Glutamatergic neuron (in vitro differentiated cells): ENCODE results near the gene SIX5. TPM values are rescaled to one million over a fixed set of nuclear protein-coding genes. Genes with fewer than 3 reads are reported as not detected.

Source experiments
- DNase-seq: peaks from one replicate; pipeline ENCODE4 v3.0.0; 2022
- H3K27ac Mint-ChIP-seq: one replicate; pipeline ENCODE4 v1.8.0; 2020; ENCODE audit warnings: mild to moderate bottlenecking, mixed read lengths, inconsistent platforms; ENCODE audit not compliant: unreplicated experiment
- H3K27me3 Mint-ChIP-seq: one replicate; pipeline ENCODE4 v1.8.0; 2020; ENCODE audit warnings: mild to moderate bottlenecking, moderate library complexity, mixed read lengths, inconsistent platforms; ENCODE audit not compliant: unreplicated experiment
- H3K36me3 Mint-ChIP-seq: one replicate; pipeline ENCODE4 v1.8.0; 2020; ENCODE audit warnings: mild to moderate bottlenecking, mixed read lengths, inconsistent platforms; ENCODE audit not compliant: unreplicated experiment
- H3K4me1 Mint-ChIP-seq: one replicate; pipeline ENCODE4 v1.8.0; 2020; ENCODE audit warnings: mild to moderate bottlenecking, low read depth, mixed read lengths, inconsistent platforms; ENCODE audit not compliant: unreplicated experiment
- H3K4me3 Mint-ChIP-seq: one replicate; pipeline ENCODE4 v1.8.0; 2020; ENCODE audit warnings: mild to moderate bottlenecking, mixed read lengths, inconsistent platforms; ENCODE audit not compliant: unreplicated experiment
- H3K9me3 Mint-ChIP-seq: one replicate; pipeline ENCODE4 v1.8.0; 2020; ENCODE audit warnings: mild to moderate bottlenecking, moderate library complexity, mixed read lengths, inconsistent platforms; ENCODE audit not compliant: unreplicated experiment
- total RNA-seq: library from RNA; stranded (reverse); fragmentation: NEBNext Ultra II Directional; extraction: Animal tissue kit (Norgen Biotek cat#: 25700); gene quantifications from one replicate; pipeline ENCODE4 v1.2.1, GENCODE V29; 2021; ENCODE audit not compliant: unreplicated experiment
- TF ChIP-seq, protein P1 (sequence below): fragments of 200-600 bp; sonication (generic); IDR thresholded peaks from one replicate; pipeline ENCODE4 v1.5.0; 2021; ENCODE audit not compliant: partially characterized antibody, unreplicated experiment

SIX5 gene
- total RNA-seq, 1 donor from 2014 or later = 2.0 TPM

DNA sequence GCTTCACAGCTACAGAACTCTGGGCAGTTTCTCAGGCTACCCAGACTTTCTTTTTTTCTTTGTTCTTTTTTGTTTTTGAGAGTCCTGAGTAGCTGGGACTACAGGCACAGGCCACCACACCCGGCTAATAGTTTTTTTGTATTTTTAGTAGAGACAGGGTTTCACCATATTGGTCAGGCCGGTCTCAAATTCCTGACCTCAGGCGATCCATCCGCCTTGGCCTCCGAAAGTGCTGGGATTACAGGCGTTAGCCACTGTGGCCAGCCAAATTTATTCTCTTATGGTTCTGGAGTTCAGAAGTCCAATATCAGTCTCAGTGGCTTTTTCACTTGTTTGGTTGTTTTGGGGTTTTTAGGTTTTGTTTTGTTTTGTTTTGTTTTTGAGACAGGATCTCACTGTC, 23.4 kb downstream of the SIX5 start:
- Mint-ChIP-seq H3K27ac (no peak overlapping the region), H3K9me3 (no peaks in the 10 kb centered on the region), H3K36me3 (no peaks in the 10 kb centered on the region), H3K4me1 (no peaks in the 10 kb centered on the region), H3K4me3 (no peak overlapping the region), H3K27me3 (peaks cover 1% of the 10 kb centered on the region)
- no peak for DNase-seq
- TF ChIP-seq, protein P1, sequence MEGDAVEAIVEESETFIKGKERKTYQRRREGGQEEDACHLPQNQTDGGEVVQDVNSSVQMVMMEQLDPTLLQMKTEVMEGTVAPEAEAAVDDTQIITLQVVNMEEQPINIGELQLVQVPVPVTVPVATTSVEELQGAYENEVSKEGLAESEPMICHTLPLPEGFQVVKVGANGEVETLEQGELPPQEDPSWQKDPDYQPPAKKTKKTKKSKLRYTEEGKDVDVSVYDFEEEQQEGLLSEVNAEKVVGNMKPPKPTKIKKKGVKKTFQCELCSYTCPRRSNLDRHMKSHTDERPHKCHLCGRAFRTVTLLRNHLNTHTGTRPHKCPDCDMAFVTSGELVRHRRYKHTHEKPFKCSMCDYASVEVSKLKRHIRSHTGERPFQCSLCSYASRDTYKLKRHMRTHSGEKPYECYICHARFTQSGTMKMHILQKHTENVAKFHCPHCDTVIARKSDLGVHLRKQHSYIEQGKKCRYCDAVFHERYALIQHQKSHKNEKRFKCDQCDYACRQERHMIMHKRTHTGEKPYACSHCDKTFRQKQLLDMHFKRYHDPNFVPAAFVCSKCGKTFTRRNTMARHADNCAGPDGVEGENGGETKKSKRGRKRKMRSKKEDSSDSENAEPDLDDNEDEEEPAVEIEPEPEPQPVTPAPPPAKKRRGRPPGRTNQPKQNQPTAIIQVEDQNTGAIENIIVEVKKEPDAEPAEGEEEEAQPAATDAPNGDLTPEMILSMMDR = no peak

DNA sequence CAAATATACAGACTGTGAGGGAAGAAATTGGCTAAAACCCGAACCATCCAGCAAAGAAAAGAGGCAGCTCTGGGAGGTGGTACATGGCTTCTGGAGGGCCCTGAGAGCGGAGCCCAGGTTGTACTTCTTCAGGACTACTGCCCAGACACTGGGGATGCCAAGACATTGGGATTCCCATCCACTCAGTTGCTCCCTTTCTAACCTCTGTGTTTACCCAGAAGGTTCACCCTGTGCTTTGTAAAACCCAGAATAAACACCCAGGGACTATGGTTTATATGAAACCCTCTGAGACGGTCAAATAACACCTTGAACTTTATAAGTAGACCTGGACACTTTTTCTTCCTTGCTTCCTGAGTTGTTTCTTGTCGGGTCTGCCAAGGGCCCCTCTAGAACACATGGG, 26.1 kb downstream of the SIX5 start:
- H3K36me3 Mint-ChIP-seq = no peaks in the 10 kb centered on the region
- H3K4me1 Mint-ChIP-seq = no peaks in the 10 kb centered on the region
- no peaks in the 10 kb centered on the region for H3K9me3 Mint-ChIP-seq
- DNase-seq = no peak
- peaks cover 1% of the 10 kb centered on the region for H3K27me3 Mint-ChIP-seq
- H3K27ac Mint-ChIP-seq = no peak overlapping the region
- TF ChIP-seq, protein P1 = no peak
- no peak overlapping the region for H3K4me3 Mint-ChIP-seq

DNA sequence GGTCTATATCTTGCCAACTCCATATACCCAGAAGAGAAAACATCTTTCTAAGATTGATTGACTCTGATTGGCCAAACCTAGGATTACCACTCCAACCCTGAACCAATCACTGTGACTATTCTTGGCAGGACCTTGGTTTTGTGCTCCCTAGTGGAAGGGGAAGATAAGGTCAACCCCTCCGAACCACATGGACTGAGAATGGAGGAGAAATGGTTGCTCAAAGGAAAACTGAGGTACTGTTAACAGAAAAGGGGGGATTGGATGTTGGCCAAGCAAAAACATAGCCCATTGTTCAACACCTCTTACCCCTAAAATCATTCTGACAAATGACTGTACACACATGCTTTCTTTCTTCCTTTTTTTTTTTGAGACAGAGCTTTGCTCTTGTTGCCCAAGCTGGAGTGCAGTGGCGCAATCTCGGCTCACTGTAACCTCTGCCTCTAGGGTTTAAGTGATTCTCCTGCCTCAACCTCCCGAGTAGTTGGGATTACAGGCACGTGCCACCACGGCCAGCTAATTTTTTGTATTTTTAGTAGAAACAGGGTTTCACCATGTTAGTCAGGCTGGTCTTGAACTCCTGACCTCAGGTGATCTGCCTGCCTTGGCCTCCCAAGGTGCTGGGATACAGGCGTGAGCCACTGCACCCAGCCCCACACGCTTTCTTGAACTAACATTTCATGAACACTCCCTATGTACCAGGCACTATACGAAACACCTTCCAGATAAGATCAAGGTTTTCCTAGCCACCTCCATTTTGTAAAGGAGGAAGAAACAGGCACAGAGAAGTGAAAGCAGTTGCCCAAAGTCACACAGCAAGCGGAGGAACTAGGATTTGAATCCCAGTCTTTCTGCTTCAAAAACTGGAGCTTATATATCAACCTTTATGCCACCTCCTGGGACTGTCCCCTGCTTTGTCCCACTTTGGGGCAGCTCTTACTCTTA, 29.3 kb downstream of the SIX5 start:
- TF ChIP-seq, protein P1 = no peak
- no peaks in the 10 kb centered on the region for H3K4me1 Mint-ChIP-seq
- H3K27me3 Mint-ChIP-seq = no peaks in the 10 kb centered on the region
- H3K36me3 Mint-ChIP-seq = no peaks in the 10 kb centered on the region
- no peak overlapping the region for H3K4me3 Mint-ChIP-seq
- H3K9me3 Mint-ChIP-seq = no peaks in the 10 kb centered on the region
- no peak for DNase-seq
- H3K27ac Mint-ChIP-seq = peak overlapping the region; percentile 20

DNA sequence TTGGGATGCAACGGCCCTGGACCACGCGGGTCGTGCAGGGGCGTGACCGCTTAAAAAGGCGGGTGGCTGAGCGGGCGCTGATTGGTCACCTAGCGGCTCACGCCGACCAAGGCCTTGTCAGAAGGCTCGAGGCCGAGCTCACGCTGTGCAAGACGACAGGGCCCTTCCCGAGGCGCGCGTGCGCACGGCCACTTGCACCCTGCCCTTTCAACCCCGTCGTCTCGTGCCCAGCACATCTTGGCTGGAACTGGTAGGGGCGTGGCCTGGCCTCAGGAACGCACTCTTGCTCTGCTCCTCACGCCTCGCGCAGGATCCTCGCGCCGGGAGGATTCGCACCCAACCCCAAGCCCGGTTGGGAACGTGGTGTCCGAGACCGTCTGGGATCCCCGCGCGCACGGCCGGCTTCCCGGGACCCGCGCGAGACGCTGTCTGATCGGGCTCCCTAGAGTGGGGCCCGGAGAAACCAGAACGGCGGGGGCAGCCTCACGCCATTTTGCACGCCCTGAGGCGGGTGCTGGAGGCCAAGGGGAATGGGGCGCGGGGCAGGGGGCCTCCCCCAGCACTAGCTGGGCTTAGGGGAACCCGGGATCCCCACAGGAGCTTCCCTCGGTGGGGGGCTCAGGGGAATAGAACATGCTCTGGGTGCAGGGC, 35.8 kb downstream of the SIX5 start, which contains the start of gene MEIOSIN:
Gene MEIOSIN (plus strand): TSS at position 280 of the 651 bp plus-strand sequence. CDS start 1,938 bp downstream, outside the sequence.
- Mint-ChIP-seq H3K4me3 (no peak within 1 kb of the TSS), H3K27me3 (peaks cover 7% of the 10 kb centered on the region), H3K36me3 (no peaks in the 10 kb centered on the region), H3K4me1 (peaks cover 5% of the 10 kb centered on the region), H3K27ac (no peak within 1 kb of the TSS), H3K9me3 (no peaks in the 10 kb centered on the region)
- TF ChIP-seq, protein P1 = no peak
- DNase-seq = no peak
